ENCODE results near the gene GMPR.

GMPR gene

GRCh38 chr6:16238057-16238962, at the start of gene GMPR:
Gene GMPR, plus strand, starts transcription at chr6:16238587. Its CDS starts 107 bp downstream, at chr6:16238694.
- peak; percentile 71 for DNase-seq (ENCODE audit: low read depth)

GRCh38 chr6:16190214-16190613, 48.2 kb upstream of the GMPR start:
- DNase-seq (ENCODE audit: low read depth): no peak

GRCh38 chr6:16196260-16196983, 42.0 kb upstream of the GMPR start:
- no peak for DNase-seq (ENCODE audit: low read depth)

DNA sequence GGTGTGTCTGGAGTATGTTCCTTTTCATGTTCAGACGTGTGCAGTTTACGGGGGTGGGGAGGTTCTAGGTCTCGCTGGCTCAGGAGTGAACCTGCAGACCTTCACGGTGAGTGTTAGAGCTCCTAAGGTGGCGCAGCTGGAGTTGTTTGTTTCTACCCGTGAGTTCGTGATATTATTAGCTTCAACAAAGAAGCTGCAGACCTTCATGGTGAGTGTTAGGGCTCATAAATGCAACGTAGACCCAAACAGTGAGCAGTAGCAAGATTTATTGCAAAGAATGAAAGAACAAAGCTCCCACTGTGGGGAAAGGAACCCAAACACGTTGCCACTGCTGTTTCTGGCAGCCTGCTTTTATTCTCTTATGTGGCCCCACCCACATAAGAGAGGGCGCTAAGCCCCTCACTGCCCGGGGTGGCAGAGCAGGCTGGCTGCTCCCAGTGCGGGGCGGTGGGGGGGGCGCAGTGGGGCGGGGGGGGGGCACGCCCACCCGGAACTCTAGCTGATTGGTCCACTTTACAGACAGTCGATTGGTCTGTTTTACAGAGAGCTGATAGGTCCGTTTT, 41.3 kb upstream of the GMPR start:
- no peak for DNase-seq (ENCODE audit: low read depth)

- DNase-seq (ENCODE audit: low read depth): no peak
Observed at GRCh38 chr6:16198061-16198705, 40.2 kb upstream of the GMPR start.

GRCh38 chr6:16199804-16200203, 38.6 kb upstream of the GMPR start:
- no peak for DNase-seq (ENCODE audit: low read depth)

GRCh38 chr6:16200321-16200883, 38.0 kb upstream of the GMPR start:
- no peak for DNase-seq (ENCODE audit: low read depth)

DNA sequence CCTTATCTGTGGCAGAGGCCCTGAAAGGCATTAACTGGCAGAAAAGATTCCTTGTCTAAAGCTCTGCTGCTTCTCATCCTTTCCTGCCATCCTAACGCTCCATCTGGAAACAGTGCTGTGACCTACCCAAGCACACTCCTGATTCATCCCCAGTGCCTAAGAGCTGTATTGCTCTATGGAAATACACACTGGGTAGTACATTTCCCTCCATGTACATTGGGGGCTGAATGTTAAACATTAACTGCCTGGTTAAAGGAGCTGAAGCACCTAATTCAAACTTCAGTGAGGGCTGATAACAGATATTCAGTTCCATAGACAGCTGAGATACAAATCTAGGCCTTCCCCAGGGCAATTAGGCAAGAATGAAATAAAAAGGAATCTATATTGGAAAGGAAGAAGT, 36.7 kb upstream of the GMPR start:
- no peak for DNase-seq (ENCODE audit: low read depth)

DNA sequence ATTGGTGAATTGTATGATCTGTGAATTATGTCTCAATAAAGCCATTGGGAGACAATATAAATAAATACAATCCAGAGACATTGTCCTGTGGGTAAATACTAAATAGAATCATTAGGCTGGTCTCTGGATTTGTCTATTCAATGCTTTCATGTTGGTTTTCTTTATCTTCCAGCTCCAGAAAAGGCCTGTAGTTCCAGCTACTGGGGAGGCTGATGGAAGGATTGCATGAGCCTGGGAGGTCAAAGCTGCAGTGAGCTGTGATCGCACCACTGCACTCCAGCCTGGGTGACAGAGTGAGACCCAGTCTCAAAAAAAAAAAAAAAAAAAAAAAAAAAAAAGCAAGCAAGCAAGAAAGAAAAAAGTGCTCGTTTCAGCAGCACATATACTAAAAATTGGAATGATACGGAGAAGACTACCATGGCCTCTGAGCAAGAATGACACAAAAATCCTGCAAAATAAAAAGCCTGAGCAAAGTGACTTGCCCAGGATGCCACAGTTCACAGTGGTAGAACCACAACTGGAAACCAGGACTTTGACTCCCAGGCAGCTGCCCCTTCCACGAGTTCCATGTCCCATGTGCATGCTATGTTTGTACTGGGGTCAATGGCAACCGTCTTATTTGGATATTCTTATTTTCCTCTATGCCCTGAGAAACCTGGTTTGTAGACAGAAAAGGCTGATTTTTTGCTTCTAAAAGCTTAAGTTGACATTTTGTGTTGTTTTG, 33.6 kb upstream of the GMPR start:
- no peak for DNase-seq (ENCODE audit: low read depth)

DNA sequence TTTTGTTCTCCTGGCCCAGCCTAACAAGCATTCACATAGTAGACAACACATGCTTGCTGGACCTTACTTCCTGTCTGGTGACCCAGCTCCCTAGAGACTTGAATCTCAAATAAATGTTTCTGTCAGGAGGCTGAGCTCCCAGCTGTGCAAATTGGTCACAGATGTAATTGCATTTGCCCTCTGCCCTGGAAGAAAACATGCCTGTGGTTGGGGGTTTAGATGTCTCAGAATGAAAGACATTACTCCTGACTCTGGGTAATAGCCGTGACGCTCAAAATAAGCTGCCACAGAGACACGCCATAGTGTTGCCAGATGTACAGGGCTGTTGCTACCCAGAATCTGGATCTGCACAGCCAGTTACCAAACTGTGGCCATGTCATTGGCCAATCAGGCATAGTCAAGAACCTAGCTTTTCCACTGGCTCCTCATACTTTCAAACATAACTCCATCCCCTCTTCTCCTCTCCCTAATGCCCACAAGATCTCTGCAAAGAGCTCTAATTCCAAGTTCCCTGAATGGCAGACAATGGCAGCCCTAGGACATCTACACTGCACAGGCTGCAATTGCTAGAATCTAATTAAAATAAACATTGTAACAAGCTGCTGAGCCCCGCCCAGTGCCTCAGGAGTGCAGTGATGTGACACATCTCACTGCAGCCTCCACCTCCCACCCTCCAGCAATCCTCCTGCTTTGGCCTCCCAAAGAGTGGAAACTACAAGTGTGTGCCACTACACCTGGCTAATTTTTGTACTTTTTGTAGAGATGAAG, 32.8 kb upstream of the GMPR start:
- no peak for DNase-seq (ENCODE audit: low read depth)

DNA sequence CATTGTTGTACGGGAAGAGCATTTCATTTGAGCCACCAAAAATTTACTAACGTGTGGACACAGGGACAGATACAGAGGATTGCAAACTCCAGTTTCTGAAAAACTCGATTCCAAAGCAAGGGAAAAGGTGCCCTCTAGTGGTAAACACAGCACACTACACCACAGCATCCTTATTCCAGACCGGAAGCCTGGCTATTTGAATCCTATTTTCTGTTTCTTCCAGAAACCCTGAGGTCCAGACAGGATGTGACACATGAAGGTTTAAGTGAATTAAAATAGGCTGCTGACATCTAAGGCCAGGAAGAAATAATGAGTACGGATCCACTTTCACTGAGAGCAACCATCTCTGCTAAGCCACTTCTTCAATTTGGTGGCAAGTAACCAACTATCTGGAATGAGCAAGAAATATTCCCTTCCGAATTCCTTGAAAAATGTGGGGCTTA, 31.8 kb upstream of the GMPR start:
- DNase-seq (ENCODE audit: low read depth): no peak

DNA sequence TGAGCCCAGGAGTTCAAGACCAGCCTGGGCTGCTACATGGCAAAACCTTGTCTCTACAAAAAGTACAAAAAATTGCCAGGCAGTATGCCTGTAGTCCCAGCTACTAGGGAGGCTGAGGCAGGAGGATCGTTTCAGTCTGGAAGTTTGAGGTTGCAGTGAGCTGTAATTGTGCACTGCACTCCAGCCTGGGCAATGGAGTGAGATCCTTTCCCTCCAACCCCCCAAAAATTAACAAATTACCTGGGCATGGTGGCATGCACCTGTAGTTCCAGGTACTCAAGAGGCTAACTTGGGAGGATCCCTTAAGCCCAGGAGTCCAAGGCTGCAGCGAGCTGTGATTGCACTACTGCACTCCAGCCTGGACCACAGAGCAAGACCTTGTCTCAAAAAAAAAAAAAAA, 29.4 kb upstream of the GMPR start:
- DNase-seq (ENCODE audit: low read depth): no peak

GRCh38 chr6:16209539-16209938, 28.8 kb upstream of the GMPR start:
- no peak for DNase-seq (ENCODE audit: low read depth)

GRCh38 chr6:16212276-16212675, 26.1 kb upstream of the GMPR start:
- DNase-seq (ENCODE audit: low read depth): no peak

DNA sequence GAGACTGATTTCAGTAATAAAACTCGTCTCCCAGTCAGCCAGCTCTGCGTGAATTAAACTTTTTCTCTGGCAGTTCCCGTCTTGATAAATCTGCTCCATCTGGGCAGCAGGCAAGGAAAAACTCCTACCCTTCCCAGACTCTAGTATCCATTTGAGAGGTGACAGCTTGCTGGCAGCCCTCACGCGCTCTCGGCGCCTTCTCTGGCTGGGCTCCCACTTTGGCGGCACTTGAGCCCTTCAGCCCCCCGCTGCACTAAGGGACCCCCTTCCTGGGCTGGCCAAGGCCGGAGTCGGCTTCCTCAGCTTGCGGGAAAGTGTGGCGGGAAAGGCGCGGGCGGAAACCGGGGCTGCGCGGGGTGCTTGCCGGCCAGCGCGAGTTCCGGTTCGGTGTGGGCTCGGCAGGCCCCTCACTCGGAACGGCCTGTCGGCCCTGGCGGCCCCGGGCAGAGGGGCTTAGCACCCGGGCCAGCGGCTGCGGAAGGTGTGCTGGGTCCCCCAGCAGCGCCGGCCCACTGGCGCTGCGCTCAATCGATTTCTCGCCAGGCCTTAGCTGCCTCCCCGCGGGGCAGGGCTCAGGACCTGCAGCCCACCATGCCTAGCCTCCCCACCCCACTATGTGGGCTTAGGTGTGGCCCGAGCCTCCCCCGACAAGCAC, 21.8 kb upstream of the GMPR start:
- DNase-seq (ENCODE audit: low read depth): no peak

- DNase-seq (ENCODE audit: low read depth): no peak
Observed at GRCh38 chr6:16217156-16217721, 21.1 kb upstream of the GMPR start.

GRCh38 chr6:16222826-16223225, 15.6 kb upstream of the GMPR start:
- no peak for DNase-seq (ENCODE audit: low read depth)

- DNase-seq (ENCODE audit: low read depth): no peak
Observed at GRCh38 chr6:16223362-16223761, 15.0 kb upstream of the GMPR start.

DNA sequence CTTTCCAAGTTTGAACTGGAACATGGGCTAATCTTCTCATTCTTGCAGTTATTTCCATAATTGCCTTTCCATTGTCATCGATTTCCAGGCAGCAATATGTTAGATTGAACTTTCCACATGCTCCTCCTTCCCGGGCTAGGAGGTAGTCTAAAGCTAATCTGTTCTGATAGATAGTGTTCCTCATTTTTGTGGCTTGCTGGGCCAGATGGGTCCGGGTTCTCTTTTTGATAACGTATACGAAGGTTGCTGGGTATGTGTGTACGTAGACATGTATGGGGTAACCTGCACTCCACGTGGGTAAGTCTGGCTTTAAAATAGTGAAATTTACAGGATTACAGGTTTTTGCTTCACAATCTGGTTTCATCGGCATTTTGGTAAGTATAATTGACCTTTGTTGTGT, 14.0 kb upstream of the GMPR start:
- no peak for DNase-seq (ENCODE audit: low read depth)
